A549 (cell line): ENCODE measurements around the gene RPAP3. TPM values are rescaled to one million over a fixed set of nuclear protein-coding genes. Genes with fewer than 3 reads are reported as not detected.

Experiments
- ATAC-seq, 2 experiments: fragments of 200-7000 bp in 1 of 2; fragments of >200 bp in 1 of 2; cut with Nextera tagmentation in 1 of 2; cut with Tn5 transposase in 1 of 2; 3 replicates each; pipeline versions ENCODE4 v1.8.0 to v1.9.1; 2018 to 2020; ENCODE audit warnings: mild to moderate bottlenecking in 1 of 2, moderate library complexity in 1 of 2
- CTCF ChIA-PET: fragments of 300-600 bp; sonication (Branson Sonifier 250); formaldehyde crosslinking; extraction: SDS; loops from one replicate; lab custom pipeline; 2021; ENCODE audit warnings: antibody characterized with exemption, inconsistent platforms; lab: Yijun Ruan, JAX
- POLR2A ChIA-PET: fragments of 350-600 bp; formaldehyde crosslinking; extraction: SDS; loops from one replicate; lab custom pipeline; 2021; ENCODE audit warnings: antibody characterized with exemption, inconsistent platforms; lab: Yijun Ruan, JAX
- DNase-seq, 2 experiments: peaks; one replicate each; pipeline versions ENCODE4 v3.0.0 to v3.0.0-alpha.2; 2011 to 2016; ENCODE audit warnings: low read depth in 1 of 2, low spot score in 1 of 2
- FAIRE-seq: peaks from 2 replicates; lab custom pipeline; 2011; peaks lifted over from hg19 to GRCh38; lab: Jason Lieb, UNC
- H3K27ac ChIP-seq, 2 experiments: fragments of >200 bp; sonication (Bioruptor Twin); formaldehyde crosslinking; 3 replicates each; pipeline ENCODE4 v1.5.1; 2016 to 2017
- H3K4me1 ChIP-seq: fragments of >200 bp; sonication (Bioruptor Twin); formaldehyde crosslinking; 3 replicates; pipeline ENCODE4 v1.6.1; 2016
- H3K4me2 ChIP-seq: fragments of >200 bp; sonication (Bioruptor Twin); formaldehyde crosslinking; 3 replicates; pipeline ENCODE4 v1.6.1; 2016
- H3K4me3 ChIP-seq: fragments of >200 bp; sonication (Bioruptor Twin); formaldehyde crosslinking; 3 replicates; pipeline ENCODE4 v1.5.1; 2016
- H3K9me3 ChIP-seq: fragments of >200 bp; sonication (Bioruptor Twin); formaldehyde crosslinking; 3 replicates; pipeline ENCODE4 v1.6.1; 2016
- BCL3 ChIP-seq: fragments of >200 bp; sonication (Bioruptor Twin); formaldehyde crosslinking; IDR thresholded peaks from 3 replicates; pipeline ENCODE4 v1.6.1; 2016
- CEBPB ChIP-seq, 2 experiments: fragments of >200 bp in 1 of 2; sonication (Bioruptor Twin) in 1 of 2; formaldehyde crosslinking in 1 of 2; IDR thresholded peaks; 2 replicates each; pipeline ENCODE4 v1.6.1; 2012 to 2016
- CHD4 ChIP-seq: fragments of 200-600 bp; sonication (generic); IDR thresholded peaks from 2 replicates; pipeline ENCODE4 v1.6.1; 2016; ENCODE audit warnings: antibody characterized with exemption, mild to moderate bottlenecking, borderline replicate concordance
- FOSB ChIP-seq: fragments of 250-450 bp; sonication (Bioruptor Pico); IDR thresholded peaks from 2 replicates; pipeline ENCODE4 v1.5.0; 2020; ENCODE audit warnings: mild to moderate bottlenecking, moderate library complexity
- HDAC2 ChIP-seq: fragments of 200-600 bp; sonication (generic); IDR thresholded peaks from 2 replicates; pipeline ENCODE4 v1.6.1; 2016
- HES2 ChIP-seq: fragments of >200 bp; sonication (Bioruptor Twin); formaldehyde crosslinking; IDR thresholded peaks from 2 replicates; pipeline ENCODE4 v1.6.1; 2016
- HEYL ChIP-seq: fragments of 250-450 bp; sonication (Bioruptor Pico); IDR thresholded peaks from 2 replicates; pipeline ENCODE4 v1.8.0; 2021; ENCODE audit warnings: mild to moderate bottlenecking, moderate library complexity
- HMGXB4 ChIP-seq: fragments of 250-450 bp; sonication (Bioruptor Pico); IDR thresholded peaks from 2 replicates; pipeline ENCODE4 v1.5.0; 2021; ENCODE audit warnings: mild to moderate bottlenecking, moderate library complexity, borderline replicate concordance
- HOXA7 ChIP-seq: fragments of 250-450 bp; sonication (Bioruptor Pico); IDR thresholded peaks from 2 replicates; pipeline ENCODE4 v1.5.0; 2020; ENCODE audit warnings: mild to moderate bottlenecking, moderate library complexity
- HOXB5 ChIP-seq: fragments of 250-450 bp; sonication (Bioruptor Pico); IDR thresholded peaks from 2 replicates; pipeline ENCODE4 v1.5.0; 2020; ENCODE audit warnings: mild to moderate bottlenecking, moderate library complexity
- JUNB ChIP-seq: fragments of >200 bp; sonication (Bioruptor Twin); formaldehyde crosslinking; IDR thresholded peaks from 2 replicates; pipeline ENCODE4 v1.6.1; 2016
- MAZ ChIP-seq: fragments of 150-350 bp; IDR thresholded peaks from 2 replicates; pipeline ENCODE4 v1.6.1; 2014; ENCODE audit warnings: antibody characterized with exemption, low read depth, low read length, borderline replicate concordance
- NR3C1 ChIP-seq: fragments of >200 bp; sonication (Bioruptor Twin); formaldehyde crosslinking; IDR thresholded peaks from 3 replicates; pipeline ENCODE4 v1.6.1; 2017
- RAD21 ChIP-seq, 2 experiments: fragments of >200 bp in 1 of 2; sonication (Bioruptor Twin) in 1 of 2; formaldehyde crosslinking in 1 of 2; IDR thresholded peaks in 1 of 2; conservative IDR thresholded peaks in 1 of 2; 2 replicates in 1 of 2; 3 replicates in 1 of 2; pipeline ENCODE4 v1.6.1; 2012 to 2018; ENCODE audit warnings: inconsistent platforms in 1 of 2
- RARB ChIP-seq: fragments of 250-450 bp; sonication (Bioruptor Pico); IDR thresholded peaks from 2 replicates; pipeline ENCODE4 v1.8.0; 2021; ENCODE audit warnings: mild to moderate bottlenecking, moderate library complexity
- SMC3 ChIP-seq: fragments of >200 bp; sonication (Bioruptor Twin); formaldehyde crosslinking; IDR thresholded peaks from 3 replicates; pipeline ENCODE4 v1.6.1; 2018; ENCODE audit warnings: inconsistent platforms
- ZNF302 ChIP-seq: fragments of 250-450 bp; sonication (Bioruptor Pico); IDR thresholded peaks from 2 replicates; pipeline ENCODE4 v1.9.0; 2021; ENCODE audit warnings: inconsistent platforms, mild to moderate bottlenecking, moderate library complexity
- WGBS: methylation state at CpG from one replicate; pipeline ENCODE4 v1.1.6; 2017; ENCODE audit errors: missing lambda C conversion rate; 5-methylcytosine and 5-hydroxymethylcytosine counted together
- polyA plus RNA-seq, 4 experiments: library from polyadenylated mRNA; depleted of rRNA in 3 of 4; stranded (reverse); fragments of >200 nt; fragmentation: RNase III in 1 of 4; extraction: RNeasy Plus Mini Kit Qiagen cat#74134 plus additional on column Dnase treatment in 1 of 4; gene quantifications; 2 replicates in 3 of 4; 3 replicates in 1 of 4; pipeline ENCODE4 v1.2.3, GENCODE V29; 2011 to 2017
- TF ChIP-seq, protein P1 (sequence below): fragments of 200-600 bp; sonication (generic); IDR thresholded peaks from 2 replicates; pipeline ENCODE4 v1.6.1; 2016; ENCODE audit warnings: antibody characterized with exemption, mild to moderate bottlenecking, moderate library complexity
- TF ChIP-seq, protein P2 (sequence below): IDR thresholded peaks from 2 replicates; pipeline ENCODE4 v1.6.1; 2012; ENCODE audit warnings: low read depth, borderline replicate concordance

Gene RPAP3
- polyA plus RNA-seq, 2 of the 4 experiments (the other 2 are of a cell fraction) = 51.6 to 74.6 TPM

DNA sequence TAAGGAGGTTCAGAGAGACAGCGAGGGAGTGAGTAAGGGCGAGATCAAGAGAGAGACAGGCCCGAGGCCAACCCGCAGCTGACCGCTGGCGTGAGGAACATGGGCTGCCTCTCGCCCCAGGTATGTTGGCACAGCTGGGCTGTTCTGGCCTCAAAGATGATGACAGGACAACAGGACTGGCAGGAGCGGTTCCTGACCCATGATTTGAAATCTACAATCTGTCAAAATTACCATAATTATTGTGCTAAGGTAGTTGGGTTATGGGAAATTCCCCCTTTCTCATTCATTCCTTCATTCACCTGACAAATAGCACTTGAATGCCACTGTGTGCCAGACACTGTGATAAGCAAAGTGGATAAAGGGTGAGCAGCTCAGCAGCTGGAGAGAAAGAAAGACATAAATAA is 24.5 kb upstream of the RPAP3 start:
- Histone ChIP-seq H3K4me3 (no peak overlapping the region), H3K9me3 (no peaks in the 10 kb centered on the region), H3K4me2 (no peak overlapping the region), H3K4me1 (no peaks in the 10 kb centered on the region), H3K27ac (no peak overlapping the region)
- POLR2A ChIA-PET = interaction anchor here (1.1 kb wide), 1 partner anchor 24 kb away, joined by 3 read pairs; the partner anchor contains the start of gene RPAP3
- DNase-seq (no peak), FAIRE-seq (no peak), ATAC-seq (no peak)
- 82% methylated on average over 8 of the region's 8 CpGs for WGBS
- CTCF ChIA-PET = interaction anchor here (1.3 to 43.9 kb wide), 5 partner anchors 11 to 107 kb away, joined by 3 to 1399 read pairs (median 202); partner anchors contain the start of gene SLC48A1
- TF ChIP-seq HOXB5 = no peak
- TF ChIP-seq CHD4 = no peak
- no peak for TF ChIP-seq ZNF302 (CRISPR knock-in tag)
- no peak for TF ChIP-seq NR3C1
- TF ChIP-seq HES2 = no peak
- TF ChIP-seq SMC3 = no peak
- TF ChIP-seq BCL3 = no peak
- TF ChIP-seq MAZ = no peak
- TF ChIP-seq RAD21 (conservative IDR thresholded peaks at IDR 0.05 in 1 of 2, IDR thresholded peaks at IDR 0.05 in 1 of 2) = no peak
- TF ChIP-seq, protein P1, sequence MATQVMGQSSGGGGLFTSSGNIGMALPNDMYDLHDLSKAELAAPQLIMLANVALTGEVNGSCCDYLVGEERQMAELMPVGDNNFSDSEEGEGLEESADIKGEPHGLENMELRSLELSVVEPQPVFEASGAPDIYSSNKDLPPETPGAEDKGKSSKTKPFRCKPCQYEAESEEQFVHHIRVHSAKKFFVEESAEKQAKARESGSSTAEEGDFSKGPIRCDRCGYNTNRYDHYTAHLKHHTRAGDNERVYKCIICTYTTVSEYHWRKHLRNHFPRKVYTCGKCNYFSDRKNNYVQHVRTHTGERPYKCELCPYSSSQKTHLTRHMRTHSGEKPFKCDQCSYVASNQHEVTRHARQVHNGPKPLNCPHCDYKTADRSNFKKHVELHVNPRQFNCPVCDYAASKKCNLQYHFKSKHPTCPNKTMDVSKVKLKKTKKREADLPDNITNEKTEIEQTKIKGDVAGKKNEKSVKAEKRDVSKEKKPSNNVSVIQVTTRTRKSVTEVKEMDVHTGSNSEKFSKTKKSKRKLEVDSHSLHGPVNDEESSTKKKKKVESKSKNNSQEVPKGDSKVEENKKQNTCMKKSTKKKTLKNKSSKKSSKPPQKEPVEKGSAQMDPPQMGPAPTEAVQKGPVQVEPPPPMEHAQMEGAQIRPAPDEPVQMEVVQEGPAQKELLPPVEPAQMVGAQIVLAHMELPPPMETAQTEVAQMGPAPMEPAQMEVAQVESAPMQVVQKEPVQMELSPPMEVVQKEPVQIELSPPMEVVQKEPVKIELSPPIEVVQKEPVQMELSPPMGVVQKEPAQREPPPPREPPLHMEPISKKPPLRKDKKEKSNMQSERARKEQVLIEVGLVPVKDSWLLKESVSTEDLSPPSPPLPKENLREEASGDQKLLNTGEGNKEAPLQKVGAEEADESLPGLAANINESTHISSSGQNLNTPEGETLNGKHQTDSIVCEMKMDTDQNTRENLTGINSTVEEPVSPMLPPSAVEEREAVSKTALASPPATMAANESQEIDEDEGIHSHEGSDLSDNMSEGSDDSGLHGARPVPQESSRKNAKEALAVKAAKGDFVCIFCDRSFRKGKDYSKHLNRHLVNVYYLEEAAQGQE = no peak

DNA sequence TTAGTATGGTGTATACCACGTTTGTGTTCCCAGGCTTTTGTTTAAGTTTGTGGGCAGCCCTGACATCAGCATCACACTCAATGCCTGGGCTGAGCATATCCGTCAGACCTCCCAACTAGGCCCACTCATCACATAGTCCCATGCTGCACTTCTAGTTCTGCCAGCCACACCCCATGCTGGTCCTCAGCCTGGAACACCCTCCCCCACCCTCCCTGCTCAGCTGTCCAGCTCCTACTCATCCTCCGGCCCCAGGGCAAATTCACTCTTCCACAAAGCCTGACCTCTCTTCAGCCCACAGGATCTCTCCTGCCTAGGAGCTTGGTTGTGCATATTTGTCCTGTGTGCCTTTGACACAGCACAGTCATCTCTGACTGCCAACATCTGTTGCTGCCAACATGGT is 23.4 kb upstream of the RPAP3 start:
- Histone ChIP-seq H3K9me3 (no peaks in the 10 kb centered on the region), H3K27ac (no peak overlapping the region), H3K4me1 (no peaks in the 10 kb centered on the region), H3K4me3 (no peak overlapping the region), H3K4me2 (no peak overlapping the region)
- CTCF ChIA-PET = interaction anchor here (2.5 to 43.9 kb wide), 4 partner anchors 12 to 109 kb away, joined by 10 to 1399 read pairs (median 269); partner anchors contain the start of gene SLC48A1
- WGBS = 68% methylated on average over 3 of the region's 3 CpGs
- no peak for ATAC-seq
- TF ChIP-seq JUNB = no peak
- TF ChIP-seq RARB (CRISPR knock-in tag) = no peak
- TF ChIP-seq, protein P2, sequence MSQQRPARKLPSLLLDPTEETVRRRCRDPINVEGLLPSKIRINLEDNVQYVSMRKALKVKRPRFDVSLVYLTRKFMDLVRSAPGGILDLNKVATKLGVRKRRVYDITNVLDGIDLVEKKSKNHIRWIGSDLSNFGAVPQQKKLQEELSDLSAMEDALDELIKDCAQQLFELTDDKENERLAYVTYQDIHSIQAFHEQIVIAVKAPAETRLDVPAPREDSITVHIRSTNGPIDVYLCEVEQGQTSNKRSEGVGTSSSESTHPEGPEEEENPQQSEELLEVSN = no peak
- no peak for TF ChIP-seq HMGXB4 (CRISPR knock-in tag)
- TF ChIP-seq HES2 = no peak
- no peak for TF ChIP-seq FOSB (CRISPR knock-in tag)
- no peak for TF ChIP-seq HEYL (CRISPR knock-in tag)
- no peak for TF ChIP-seq CEBPB (IDR thresholded peaks at IDR 0.05)
- TF ChIP-seq HDAC2 = no peak
- no peak for TF ChIP-seq HOXA7 (CRISPR knock-in tag)
- POLR2A ChIA-PET = no interaction called here
- FAIRE-seq = no peak
- no peak for DNase-seq
